ENCODE results near the gene DLST. TPM values are rescaled to one million over a fixed set of nuclear protein-coding genes. Genes with fewer than 3 reads are reported as not detected.

DLST gene
- total and polyA plus RNA-seq, 3 donors from 2014 or later = 82.0 to 98.1 (median 82.8) TPM

DNA sequence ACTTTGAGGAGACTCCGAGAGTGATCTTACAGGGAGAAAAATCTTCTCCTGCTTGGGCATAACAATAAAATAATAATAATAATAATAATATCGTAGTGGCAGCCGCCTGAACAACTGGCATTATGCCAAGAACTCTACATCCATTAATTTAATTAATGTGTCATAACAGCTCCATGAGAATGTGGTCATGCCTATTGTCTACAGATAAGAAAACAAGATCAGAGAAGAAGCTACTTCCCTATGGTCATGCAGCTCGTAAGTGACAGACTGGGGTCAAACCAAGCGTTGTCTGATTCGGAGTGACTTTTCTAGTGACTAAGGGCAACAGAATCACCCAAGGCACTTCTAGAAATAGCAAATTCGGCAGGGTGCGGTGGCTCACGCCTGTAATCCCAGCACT lies 17.5 kb upstream of the DLST start:
- no peaks in the 10 kb centered on the region for H3K9me3 ChIP-seq
- no peaks in the 10 kb centered on the region for H3K36me3 ChIP-seq (ENCODE audit: low read depth, missing control alignments)
- no peak for DNase-seq
- intact Hi-C loops (cut with DNase I; ENCODE audit: low total_unique reads) = no loop called here
- H3K4me3 ChIP-seq = no peak overlapping the region
- no peak overlapping the region for H3K27ac ChIP-seq
- TF ChIP-seq, protein P1, sequence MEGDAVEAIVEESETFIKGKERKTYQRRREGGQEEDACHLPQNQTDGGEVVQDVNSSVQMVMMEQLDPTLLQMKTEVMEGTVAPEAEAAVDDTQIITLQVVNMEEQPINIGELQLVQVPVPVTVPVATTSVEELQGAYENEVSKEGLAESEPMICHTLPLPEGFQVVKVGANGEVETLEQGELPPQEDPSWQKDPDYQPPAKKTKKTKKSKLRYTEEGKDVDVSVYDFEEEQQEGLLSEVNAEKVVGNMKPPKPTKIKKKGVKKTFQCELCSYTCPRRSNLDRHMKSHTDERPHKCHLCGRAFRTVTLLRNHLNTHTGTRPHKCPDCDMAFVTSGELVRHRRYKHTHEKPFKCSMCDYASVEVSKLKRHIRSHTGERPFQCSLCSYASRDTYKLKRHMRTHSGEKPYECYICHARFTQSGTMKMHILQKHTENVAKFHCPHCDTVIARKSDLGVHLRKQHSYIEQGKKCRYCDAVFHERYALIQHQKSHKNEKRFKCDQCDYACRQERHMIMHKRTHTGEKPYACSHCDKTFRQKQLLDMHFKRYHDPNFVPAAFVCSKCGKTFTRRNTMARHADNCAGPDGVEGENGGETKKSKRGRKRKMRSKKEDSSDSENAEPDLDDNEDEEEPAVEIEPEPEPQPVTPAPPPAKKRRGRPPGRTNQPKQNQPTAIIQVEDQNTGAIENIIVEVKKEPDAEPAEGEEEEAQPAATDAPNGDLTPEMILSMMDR (IDR thresholded peaks at IDR 0.05) = no peak
- no peak for TF ChIP-seq POLR2A (IDR thresholded peaks at IDR 0.05)
- H3K27me3 ChIP-seq = no peaks in the 10 kb centered on the region
- no peaks in the 10 kb centered on the region for H3K4me1 ChIP-seq
- 90% methylated on average over 9 of the region's 9 CpGs for WGBS, 2 donors

- intact Hi-C loops (cut with DNase I; ENCODE audit: low total_unique reads) = no loop called here
- TF ChIP-seq, protein P1 (IDR thresholded peaks at IDR 0.05) = no peak
- TF ChIP-seq POLR2A (IDR thresholded peaks at IDR 0.05) = no peak
- H3K27ac ChIP-seq = no peak overlapping the region
- WGBS, 2 donors = 95% methylated on average over 5 of the region's 5 CpGs
- no peaks in the 10 kb centered on the region for H3K4me1 ChIP-seq
- no peaks in the 10 kb centered on the region for H3K9me3 ChIP-seq
- DNase-seq = no peak
- H3K27me3 ChIP-seq = no peaks in the 10 kb centered on the region
- no peak overlapping the region for H3K4me3 ChIP-seq
- H3K36me3 ChIP-seq (ENCODE audit: low read depth, missing control alignments) = no peaks in the 10 kb centered on the region
These were observed 16.6 kb upstream of the DLST start for GRCh38 chr14:74865156-74865555.

DNA sequence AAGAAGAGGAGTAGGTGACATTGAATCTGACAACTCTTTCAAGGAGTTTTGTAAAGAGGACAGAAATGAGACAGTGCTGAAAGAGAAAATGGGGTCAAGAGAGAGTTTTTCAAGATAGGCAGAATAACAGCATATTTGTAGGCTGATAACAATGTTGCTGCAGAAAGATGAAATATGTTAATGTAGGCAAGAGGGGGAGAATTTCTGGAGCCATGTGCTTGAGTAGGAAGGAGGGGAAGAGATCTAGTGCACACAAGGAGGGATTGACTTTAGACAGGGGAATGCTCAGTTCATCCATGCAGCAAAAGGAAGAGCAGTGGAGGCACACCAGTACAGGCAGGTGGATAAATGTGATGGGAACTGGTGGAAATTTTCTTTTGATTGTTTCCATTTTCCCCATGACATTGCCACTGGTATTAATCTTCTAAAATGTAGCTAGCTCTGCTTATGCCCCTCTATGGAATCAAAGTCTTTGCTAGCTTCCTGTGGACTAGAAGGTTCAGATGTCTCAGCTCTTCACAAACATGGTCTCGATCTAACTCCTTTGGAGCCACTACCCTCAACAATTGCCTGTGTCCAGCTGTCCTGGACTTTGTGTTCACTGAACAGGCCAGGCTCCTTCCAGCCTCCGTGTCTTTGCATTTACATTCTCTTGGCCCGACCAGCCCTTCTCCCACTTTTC lies 14.9 kb upstream of the DLST start:
- Histone ChIP-seq H3K27me3 (no peaks in the 10 kb centered on the region), H3K27ac (no peak overlapping the region), H3K4me1 (no peaks in the 10 kb centered on the region), H3K36me3 (ENCODE audit: low read depth, missing control alignments) (no peaks in the 10 kb centered on the region), H3K4me3 (no peak overlapping the region), H3K9me3 (no peaks in the 10 kb centered on the region)
- no peak for TF ChIP-seq POLR2A (IDR thresholded peaks at IDR 0.05)
- TF ChIP-seq, protein P1 (IDR thresholded peaks at IDR 0.05) = no peak
- intact Hi-C loops (cut with DNase I; ENCODE audit: low total_unique reads) = no loop called here
- WGBS, 2 donors = 85 to 87% methylated on average over 3 of the region's 3 CpGs
- DNase-seq = no peak

GRCh38 chr14:74867673-74868072 lies 14.0 kb upstream of the DLST start:
- intact Hi-C loops (cut with DNase I; ENCODE audit: low total_unique reads) = no loop called here
- no peaks in the 10 kb centered on the region for H3K4me1 ChIP-seq
- no peak overlapping the region for H3K4me3 ChIP-seq
- no peak for DNase-seq
- no peak overlapping the region for H3K27ac ChIP-seq
- no peak for TF ChIP-seq POLR2A (IDR thresholded peaks at IDR 0.05)
- TF ChIP-seq, protein P1 (IDR thresholded peaks at IDR 0.05) = no peak
- H3K27me3 ChIP-seq = no peaks in the 10 kb centered on the region
- H3K36me3 ChIP-seq (ENCODE audit: low read depth, missing control alignments) = no peaks in the 10 kb centered on the region
- no peaks in the 10 kb centered on the region for H3K9me3 ChIP-seq
- 57 to 67% methylated on average over 5 of the region's 5 CpGs for WGBS, 2 donors

DNA sequence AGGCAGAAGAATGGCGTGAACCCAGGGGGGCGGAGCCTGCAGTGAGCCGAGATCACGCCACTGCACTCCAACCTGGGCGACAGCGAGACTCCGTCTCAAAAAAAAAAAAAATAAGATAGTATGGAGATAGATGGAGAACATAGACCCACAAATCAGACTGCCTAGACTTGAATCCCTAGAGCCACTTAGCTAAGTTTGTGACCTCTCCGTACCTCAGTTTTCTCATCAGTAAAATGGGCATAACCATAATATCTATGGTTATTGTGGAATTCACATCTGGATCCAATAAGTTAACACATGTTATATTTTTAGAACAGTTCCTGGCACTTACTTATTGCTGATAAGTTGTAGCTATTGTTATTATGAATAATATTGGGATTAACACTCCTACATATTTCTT lies 13.0 kb upstream of the DLST start:
- Histone ChIP-seq H3K4me3 (no peak overlapping the region), H3K36me3 (ENCODE audit: low read depth, missing control alignments) (no peaks in the 10 kb centered on the region), H3K27ac (no peak overlapping the region), H3K27me3 (no peaks in the 10 kb centered on the region), H3K9me3 (no peaks in the 10 kb centered on the region), H3K4me1 (no peaks in the 10 kb centered on the region)
- DNase-seq = no peak
- intact Hi-C loops (cut with DNase I; ENCODE audit: low total_unique reads) = no loop called here
- no peak for TF ChIP-seq POLR2A (IDR thresholded peaks at IDR 0.05)
- TF ChIP-seq, protein P1 (IDR thresholded peaks at IDR 0.05) = no peak
- 70 to 86% methylated on average over 8 of the region's 8 CpGs for WGBS, 2 donors
